Superior temporal gyrus (tissue), 1 donor: Measurements from ENCODE around the gene NFIA.

Experiments
- DNase-seq: peaks from one replicate; pipeline ENCODE4 v3.0.0-alpha.2; 2016; ENCODE audit errors: extremely low spot score

NFIA gene

GRCh38 chr1:61083807-61084440 lies 1.6 kb downstream of the NFIA start:
- peak; percentile 84 for DNase-seq

GRCh38 chr1:61084491-61085031 lies 2.2 kb downstream of the NFIA start:
- peak; percentile 76 for DNase-seq

GRCh38 chr1:61085206-61085982 lies 3.0 kb downstream of the NFIA start:
- peak; percentile 73 for DNase-seq

- DNase-seq, result peak; percentile 70
Observed at GRCh38 chr1:61085983-61086644, 3.8 kb downstream of the NFIA start.

GRCh38 chr1:61087571-61087970 lies 5.2 kb downstream of the NFIA start:
- peak; percentile 71 for DNase-seq

GRCh38 chr1:61088163-61088974 lies 6.0 kb downstream of the NFIA start:
- peak; percentile 63 for DNase-seq

- peak; percentile 71 for DNase-seq
Observed at GRCh38 chr1:61089338-61089737, 7.0 kb downstream of the NFIA start.

GRCh38 chr1:61089741-61090140 lies 7.4 kb downstream of the NFIA start:
- peak; percentile 64 for DNase-seq

GRCh38 chr1:61090546-61091202 lies 8.3 kb downstream of the NFIA start:
- DNase-seq, result peak; percentile 91

GRCh38 chr1:61091455-61091854 lies 9.1 kb downstream of the NFIA start:
- no peak for DNase-seq

- DNase-seq, result peak; percentile 62
Observed at GRCh38 chr1:61092642-61093041, 10.3 kb downstream of the NFIA start.

- peak; percentile 59 for DNase-seq
Observed at GRCh38 chr1:61093525-61094137, 11.3 kb downstream of the NFIA start.

GRCh38 chr1:61094677-61095469 lies 12.5 kb downstream of the NFIA start:
- peak; percentile 55 for DNase-seq

GRCh38 chr1:61095470-61095812 lies 13.1 kb downstream of the NFIA start:
- DNase-seq, result no peak

GRCh38 chr1:61097317-61097716 lies 15.0 kb downstream of the NFIA start:
- DNase-seq, result no peak

- peak; percentile 38 for DNase-seq
Observed at GRCh38 chr1:61097722-61098121, 15.4 kb downstream of the NFIA start.

GRCh38 chr1:61098333-61098732 lies 16.0 kb downstream of the NFIA start:
- DNase-seq, result peak; percentile 72

GRCh38 chr1:61098906-61099437 lies 16.6 kb downstream of the NFIA start:
- DNase-seq, result peak; percentile 35

- DNase-seq, result no peak
Observed at GRCh38 chr1:61100578-61100977, 18.2 kb downstream of the NFIA start.

- peak; percentile 76 for DNase-seq
Observed at GRCh38 chr1:61101536-61101935, 19.2 kb downstream of the NFIA start.
